Transverse colon (tissue), 3 donors: ENCODE measurements around the gene DEFB114.
"Not testable (repeated sequence)": the region's sequence is repeated elsewhere in the genome, so short reads cannot be mapped to it uniquely, and the experiment has no call there.

Experiments used
- CTCF ChIP-seq, 5 experiments: fragments of 200-600 bp in 3 of 5; fragments of 450-650 bp in 2 of 5; sonication (generic) in 3 of 5; IDR thresholded peaks; 1 replicate in 2 of 5; 2 replicates in 3 of 5; pipeline ENCODE4 v1.5.1; 2016 to 2017; ENCODE audit warnings: antibody characterized with exemption in 5 of 5, inconsistent platforms in 3 of 5, mild to moderate bottlenecking in 2 of 5, moderate library complexity in 1 of 5
- POLR2A ChIP-seq: fragments of 450-650 bp; IDR thresholded peaks from one replicate; pipeline ENCODE4 v1.6.1; 2016; ENCODE audit warnings: antibody characterized with exemption, mild to moderate bottlenecking, moderate library complexity

- TF ChIP-seq CTCF (IDR thresholded peaks at IDR 0.05); POLR2A: not testable (repeated sequence)
Measured at GRCh38 chr6:49944068-49944467, 19.9 kb downstream of the DEFB114 start.
